Left colon (tissue), 2 donors: Measurements from ENCODE around the gene UNC5B. TPM values are rescaled to one million over a fixed set of nuclear protein-coding genes. Genes with fewer than 3 reads are reported as not detected.

Experiments used
- ATAC-seq: fragments of 200-7000 bp; cut with Tn5 transposase; one replicate; pipeline ENCODE4 v1.9.1; 2020; ENCODE audit warnings: mild to moderate bottlenecking, moderate library complexity
- DNase-seq, 2 donors: peaks; one replicate each; pipeline ENCODE4 v3.0.0-alpha.2; 2020
- intact Hi-C, 2 donors: fragments of 100-400 bp; cut with DNase I in 1 of 2; cut with micrococcal nuclease in 1 of 2; formaldehyde crosslinking; loops; one replicate each; pipeline versions ENCODE4 v1.11.2 to v1.14.0; 2022; cut with DNase I, micrococcal nuclease
- total RNA-seq, 2 donors: library from RNA; stranded (reverse); fragmentation: NEBNext Ultra II Directional; extraction: Animal tissue kit (Norgen Biotek cat#: 25700); gene quantifications; one replicate each; pipeline ENCODE4 v1.2.1, GENCODE V29; 2021
- donor health status: DM: no; HTN: no; CAD: no.
- donor health status: DM: yes; HTN: yes; CAD: no.

Gene UNC5B
- total RNA-seq, 2 donors from 2014 or later: 19.4 to 32.4 TPM

GRCh38 chr10:71258446-71259145 is 46.2 kb downstream of the UNC5B start:
- DNase-seq: no peak
- intact Hi-C loops: no loop called here
- no peak for ATAC-seq

- ATAC-seq (no peak), DNase-seq (no peak)
- intact Hi-C loops: no loop called here
These were observed 46.9 kb downstream of the UNC5B start for GRCh38 chr10:71259282-71259681.

- intact Hi-C loops: loop anchor here in 1 of 2 donors (10.0 kb wide), 1 partner anchor 45 kb away; the partner anchor contains the start of gene UNC5B
- ATAC-seq (peak; percentile 60), DNase-seq (peak; percentile 80)
These were observed 47.6 kb downstream of the UNC5B start for GRCh38 chr10:71259815-71260501.

- intact Hi-C loops: loop anchor here in 1 of 2 donors (10.0 kb wide), 1 partner anchor 46 kb away; the partner anchor contains the start of gene UNC5B
- ATAC-seq: no peak
- DNase-seq: no peak
These were observed 48.4 kb downstream of the UNC5B start for GRCh38 chr10:71260622-71261325.

GRCh38 chr10:71262027-71262426 is 49.7 kb downstream of the UNC5B start:
- ATAC-seq (peak; percentile 55), DNase-seq (peak in 1 of 2 donors; percentile 51)
- intact Hi-C loops: loop anchor here in 1 of 2 donors (10.0 kb wide), 1 partner anchor 47 kb away; the partner anchor contains the start of gene UNC5B

- intact Hi-C loops: loop anchor here in 1 of 2 donors (10.0 kb wide), 1 partner anchor 48 kb away; the partner anchor contains the start of gene UNC5B
- no peak for DNase-seq
- ATAC-seq: peak; percentile 53
These were observed 50.4 kb downstream of the UNC5B start for GRCh38 chr10:71262817-71263216.

GRCh38 chr10:71263376-71263775 is 51.0 kb downstream of the UNC5B start:
- ATAC-seq: no peak
- intact Hi-C loops: loop anchor here in 1 of 2 donors (10.0 kb wide), 1 partner anchor 49 kb away; the partner anchor contains the start of gene UNC5B
- no peak for DNase-seq

GRCh38 chr10:71264345-71265200 is 52.2 kb downstream of the UNC5B start:
- intact Hi-C loops: loop anchor here in 1 of 2 donors (10.0 kb wide), 1 partner anchor 50 kb away; the partner anchor contains the start of gene UNC5B
- no peak for ATAC-seq
- no peak for DNase-seq

GRCh38 chr10:71265201-71265575 is 52.8 kb downstream of the UNC5B start:
- DNase-seq (no peak), ATAC-seq (no peak)
- intact Hi-C loops: loop anchor here in 1 of 2 donors (10.0 kb wide), 1 partner anchor 50 kb away; the partner anchor contains the start of gene UNC5B

- intact Hi-C loops: loop anchor here in 1 of 2 donors (10.0 kb wide), 1 partner anchor 51 kb away; the partner anchor contains the start of gene UNC5B
- DNase-seq (no peak), ATAC-seq (no peak)
These were observed 53.3 kb downstream of the UNC5B start for GRCh38 chr10:71265618-71266146.

- DNase-seq (peak in 1 of 2 donors; percentile 47), ATAC-seq (peak; percentile 34)
- intact Hi-C loops: loop anchor here in 1 of 2 donors (10.0 kb wide), 1 partner anchor 52 kb away; the partner anchor contains the start of gene UNC5B
These were observed 54.0 kb downstream of the UNC5B start for GRCh38 chr10:71266147-71266917.

- intact Hi-C loops: loop anchor here in 1 of 2 donors (10.0 kb wide), 1 partner anchor 52 kb away; the partner anchor contains the start of gene UNC5B
- no peak for DNase-seq
These were observed 54.6 kb downstream of the UNC5B start for GRCh38 chr10:71266918-71267442.

GRCh38 chr10:71267508-71268240 is 55.3 kb downstream of the UNC5B start:
- DNase-seq (no peak), ATAC-seq (no peak)
- intact Hi-C loops: loop anchor here in 1 of 2 donors (10.0 kb wide), 1 partner anchor 53 kb away; the partner anchor contains the start of gene UNC5B

More at GRCh38 chr10:71266918-71267442, 54.6 kb downstream of the UNC5B start:
- no peak for ATAC-seq

GRCh38 chr10:71268247-71268691 is 55.9 kb downstream of the UNC5B start:
- peak; percentile 19 for ATAC-seq
- DNase-seq: no peak
- intact Hi-C loops: loop anchor here in 1 of 2 donors (10.0 kb wide), 1 partner anchor 53 kb away; the partner anchor contains the start of gene UNC5B

- no peak for ATAC-seq
- intact Hi-C loops: loop anchor here in 1 of 2 donors (10.0 kb wide), 1 partner anchor 54 kb away; the partner anchor contains the start of gene UNC5B
These were observed 56.4 kb downstream of the UNC5B start for GRCh38 chr10:71268758-71269157.

More at GRCh38 chr10:71268758-71269157, 56.4 kb downstream of the UNC5B start:
- no peak for DNase-seq
